T-cell (primary cell): Measurements from ENCODE around the gene EPDR1. TPM values are rescaled to one million over a fixed set of nuclear protein-coding genes. Genes with fewer than 3 reads are reported as not detected.

Experiments used
- ATAC-seq, 4 experiments: fragments of 200-7000 bp in 3 of 4; fragments of 150-1000 bp in 1 of 4; cut with Tn5 transposase; replicated peaks in 1 of 4; 1 replicate in 3 of 4; 2 replicates in 1 of 4; pipeline ENCODE4 v1.10.0; 2021; ENCODE audit warnings: moderate library complexity in 3 of 4, mild to moderate bottlenecking in 2 of 4, moderate number of reproducible peaks in 1 of 4
- CTCF ChIA-PET, 2 donors: fragments of 300-600 bp; sonication (Branson Sonifier 250); formaldehyde crosslinking; loops; one replicate each; lab custom pipeline; 2022; ENCODE audit warnings: antibody characterized with exemption in 2 of 2; lab: Charles Lee
- POLR2A ChIA-PET, 2 donors: fragments of 300-600 bp; sonication (Branson Sonifier 250); formaldehyde crosslinking; loops; one replicate each; lab custom pipeline; 2022; ENCODE audit warnings: antibody characterized with exemption in 2 of 2; lab: Charles Lee
- DNase-seq, 35 experiments: peaks; one replicate each; pipeline versions ENCODE4 v3.0.0 to v3.0.0-alpha.2; 2013 to 2023
- H3K27ac ChIP-seq: one replicate; pipeline ENCODE4 v1.5.1; 2013; ENCODE audit warnings: low read length
- H3K27me3 ChIP-seq, 2 experiments: replicated peaks in 1 of 2; 1 replicate in 1 of 2; 2 replicates in 1 of 2; pipeline versions ENCODE4 v1.6.1 to v1.7.0; 2013; ENCODE audit warnings: low read length in 1 of 2, mixed read lengths in 1 of 2; ENCODE audit not compliant: control insufficient read depth in 2 of 2, insufficient read depth in 2 of 2; ENCODE audit errors: extremely low read depth in 1 of 2
- H3K36me3 ChIP-seq, 2 donors: 1 replicate in 1 of 2; 2 replicates in 1 of 2; pipeline versions ENCODE4 v1.6.1 to v1.7.0; 2013; ENCODE audit warnings: low read length in 1 of 2; ENCODE audit not compliant: control insufficient read depth in 2 of 2, insufficient read depth in 1 of 2; ENCODE audit errors: extremely low read depth in 1 of 2
- H3K4me1 ChIP-seq, 2 experiments: 1 replicate in 1 of 2; 2 replicates in 1 of 2; pipeline versions ENCODE4 v1.6.1 to v1.7.0; 2013; ENCODE audit warnings: low read length in 2 of 2, mixed read lengths in 1 of 2; ENCODE audit not compliant: insufficient read depth in 2 of 2, control insufficient read depth in 1 of 2; ENCODE audit errors: extremely low read depth in 1 of 2
- H3K4me3 ChIP-seq, 2 donors: 1 replicate in 1 of 2; 2 replicates in 1 of 2; pipeline versions ENCODE4 v1.5.1 to v1.7.0; 2013; ENCODE audit warnings: mild to moderate bottlenecking in 2 of 2, low read length in 1 of 2, moderate library complexity in 1 of 2; ENCODE audit not compliant: control insufficient read depth in 1 of 2; ENCODE audit errors: extremely low read depth in 1 of 2
- H3K9me3 ChIP-seq: 2 replicates; pipeline ENCODE4 v1.7.0; 2013
- H3K27ac Mint-ChIP-seq, 2 donors: one replicate each; pipeline ENCODE4 v1.8.0; 2020 to 2021; ENCODE audit warnings: mild to moderate bottlenecking in 2 of 2, mixed read lengths in 2 of 2
- H3K27me3 Mint-ChIP-seq, 2 donors: one replicate each; pipeline ENCODE4 v1.8.0; 2021 to 2022; ENCODE audit warnings: mixed read lengths in 2 of 2
- H3K36me3 Mint-ChIP-seq: one replicate; pipeline ENCODE4 v1.8.0; 2021; ENCODE audit warnings: mixed read lengths
- H3K4me1 Mint-ChIP-seq, 3 donors: one replicate each; pipeline ENCODE4 v1.8.0; 2020 to 2022; ENCODE audit warnings: mixed read lengths in 3 of 3, mild to moderate bottlenecking in 1 of 3
- H3K4me3 Mint-ChIP-seq, 3 donors: one replicate each; pipeline ENCODE4 v1.8.0; 2020 to 2022; ENCODE audit warnings: mild to moderate bottlenecking in 3 of 3, mixed read lengths in 3 of 3, moderate library complexity in 3 of 3
- H3K9me3 Mint-ChIP-seq, 3 donors: one replicate each; pipeline ENCODE4 v1.8.0; 2020 to 2022; ENCODE audit warnings: mixed read lengths in 3 of 3
- WGBS: methylation state at CpG from one replicate; pipeline ENCODE4 v1.1.5; 2013; ENCODE audit warnings: missing lambda C conversion rate; ENCODE audit not compliant: insufficient coverage; 5-methylcytosine and 5-hydroxymethylcytosine counted together
- total RNA-seq, 35 experiments: library from RNA in 6 of 35; stranded (reverse) in 6 of 35; fragments of 120-200 nt in 1 of 35; gene quantifications; one replicate each; pipeline versions ENCODE4 v1.2.1 to v1.2.4 and lab custom pipeline; 2013 to 2026

Gene EPDR1
- total RNA-seq, 5 donors from 2014 or later (not counting 1 experiment from before 2014, with no cell fraction given) = 0.47 to 1.3 (median 0.68) TPM

- Histone ChIP-seq H3K4me1 (no peaks in the 10 kb centered on the region), H3K4me3 (no peak overlapping the region), H3K9me3 (no peaks in the 10 kb centered on the region), H3K27ac (no peak overlapping the region), H3K27me3 (no peaks in the 10 kb centered on the region), H3K36me3 (no peaks in the 10 kb centered on the region)
- 100% methylated on average over 3 of the region's 9 CpGs for WGBS
- Mint-ChIP-seq H3K27me3 (peaks cover 0 to 4% of the 10 kb centered on the region in 2 donors), H3K9me3 (peaks cover 5 to 11% (median 10%) of the 10 kb centered on the region in 3 donors), H3K27ac (no peak overlapping the region), H3K4me1 (no peaks in the 10 kb centered on the region), H3K4me3 (no peak overlapping the region), H3K36me3 (no peaks in the 10 kb centered on the region)
- POLR2A ChIA-PET = no interaction called here
- CTCF ChIA-PET = interaction anchor here in 1 of 2 donors (0.7 kb wide), 1 partner anchor 450 kb away, joined by 4 read pairs; no protein-coding TSS in a partner anchor
- DNase-seq (no peak), ATAC-seq (no peak)
Measured at GRCh38 chr7:37933018-37933566, 12.7 kb downstream of the EPDR1 start.

- H3K4me3 Mint-ChIP-seq = no peak overlapping the region
- no peaks in the 10 kb centered on the region for H3K4me1 Mint-ChIP-seq
- Histone ChIP-seq H3K9me3 (no peaks in the 10 kb centered on the region), H3K27me3 (peaks cover 0 to 4% of the 10 kb centered on the region in 2 experiments), H3K27ac (no peak overlapping the region), H3K4me3 (no peak overlapping the region), H3K36me3 (no peaks in the 10 kb centered on the region), H3K4me1 (no peaks in the 10 kb centered on the region)
- H3K27me3 Mint-ChIP-seq = peaks cover 0 to 3% of the 10 kb centered on the region in 2 donors
- H3K27ac Mint-ChIP-seq = no peak overlapping the region
- H3K36me3 Mint-ChIP-seq = no peaks in the 10 kb centered on the region
- POLR2A ChIA-PET = no interaction called here
- H3K9me3 Mint-ChIP-seq = peaks cover 0 to 5% (median 0%) of the 10 kb centered on the region in 3 donors
- WGBS = 72% methylated on average over 8 of the region's 12 CpGs
- DNase-seq (no peak), ATAC-seq (no peak)
- CTCF ChIA-PET = no interaction called here
Measured at GRCh38 chr7:37942934-37943610, 22.6 kb downstream of the EPDR1 start.

GRCh38 chr7:37943905-37944736, 23.7 kb downstream of the EPDR1 start:
- H3K9me3 ChIP-seq = no peaks in the 10 kb centered on the region
- Mint-ChIP-seq H3K4me3 (no peak overlapping the region), H3K27me3 (peaks cover 0 to 3% of the 10 kb centered on the region in 2 donors), H3K27ac (no peak overlapping the region), H3K36me3 (no peaks in the 10 kb centered on the region), H3K4me1 (no peaks in the 10 kb centered on the region), H3K9me3 (peaks cover 0 to 5% (median 0%) of the 10 kb centered on the region in 3 donors)
- no peaks in the 10 kb centered on the region for H3K4me1 ChIP-seq
- 80% methylated on average over 4 of the region's 8 CpGs for WGBS
- H3K27me3 ChIP-seq = peaks cover 0 to 4% of the 10 kb centered on the region in 2 experiments
- ChIA-PET POLR2A (no interaction called here), CTCF (no interaction called here)
- no peak for DNase-seq
- no peak for ATAC-seq
- H3K36me3 ChIP-seq = no peaks in the 10 kb centered on the region
- no peak overlapping the region for H3K27ac ChIP-seq
- no peak overlapping the region for H3K4me3 ChIP-seq

- Mint-ChIP-seq H3K9me3 (peaks cover 0 to 5% (median 0%) of the 10 kb centered on the region in 3 donors), H3K4me1 (no peaks in the 10 kb centered on the region), H3K27me3 (peaks cover 0 to 3% of the 10 kb centered on the region in 2 donors), H3K36me3 (no peaks in the 10 kb centered on the region), H3K4me3 (no peak overlapping the region), H3K27ac (no peak overlapping the region)
- no peak overlapping the region for H3K4me3 ChIP-seq
- ChIA-PET POLR2A (no interaction called here), CTCF (no interaction called here)
- no peaks in the 10 kb centered on the region for H3K4me1 ChIP-seq
- WGBS = no CpG with 5 or more reads among the region's 2 CpGs
- H3K36me3 ChIP-seq = no peaks in the 10 kb centered on the region
- H3K9me3 ChIP-seq = no peaks in the 10 kb centered on the region
- H3K27me3 ChIP-seq = peaks cover 0 to 4% of the 10 kb centered on the region in 2 experiments
- ATAC-seq (no peak), DNase-seq (no peak)
- no peak overlapping the region for H3K27ac ChIP-seq
Measured at GRCh38 chr7:37944737-37945054, 24.3 kb downstream of the EPDR1 start.

DNA sequence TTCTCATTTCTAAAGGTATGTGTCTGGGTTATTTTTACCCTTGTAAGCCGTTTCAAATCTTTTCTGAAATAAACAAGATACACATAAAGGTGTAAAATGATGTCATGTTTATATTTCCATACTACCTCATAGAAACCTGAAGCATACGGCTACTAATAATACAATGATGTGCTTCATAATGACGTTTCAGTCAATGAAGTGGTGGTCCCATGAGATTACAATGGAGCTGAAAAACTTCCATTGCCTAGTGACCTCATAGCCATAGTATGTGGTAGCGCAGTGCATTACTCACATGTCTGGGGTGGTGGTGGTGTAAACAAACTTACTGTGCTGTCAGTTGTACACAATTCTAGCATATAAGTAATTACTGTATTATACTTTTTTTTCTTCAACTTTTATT, 24.9 kb downstream of the EPDR1 start:
- no peaks in the 10 kb centered on the region for H3K4me1 ChIP-seq
- no peaks in the 10 kb centered on the region for H3K36me3 Mint-ChIP-seq
- ChIA-PET CTCF (no interaction called here), POLR2A (no interaction called here)
- peaks cover 0 to 5% (median 0%) of the 10 kb centered on the region in 3 donors for H3K9me3 Mint-ChIP-seq
- peaks cover 0 to 3% of the 10 kb centered on the region in 2 donors for H3K27me3 Mint-ChIP-seq
- no CpG with 5 or more reads among the region's 4 CpGs for WGBS
- ATAC-seq (no peak), DNase-seq (no peak)
- H3K4me1 Mint-ChIP-seq = no peaks in the 10 kb centered on the region
- H3K27me3 ChIP-seq = peaks cover 0 to 4% of the 10 kb centered on the region in 2 experiments
- no peaks in the 10 kb centered on the region for H3K9me3 ChIP-seq
- no peak overlapping the region for H3K27ac ChIP-seq
- H3K4me3 ChIP-seq = no peak overlapping the region
- H3K4me3 Mint-ChIP-seq = no peak overlapping the region
- peaks cover 0 to 2% of the 10 kb centered on the region in 2 donors for H3K36me3 ChIP-seq
- H3K27ac Mint-ChIP-seq = no peak overlapping the region

- peaks cover 0 to 7% of the 10 kb centered on the region in 2 experiments for H3K27me3 ChIP-seq
- H3K36me3 ChIP-seq = peaks cover 0 to 2% of the 10 kb centered on the region in 2 donors
- H3K27ac ChIP-seq = no peak overlapping the region
- H3K4me1 Mint-ChIP-seq = peaks cover 0 to 4% (median 0%) of the 10 kb centered on the region in 3 donors
- peaks cover 0 to 5% (median 0%) of the 10 kb centered on the region in 3 donors for H3K9me3 Mint-ChIP-seq
- peaks cover 0 to 2% of the 10 kb centered on the region in 2 experiments for H3K4me1 ChIP-seq
- DNase-seq (no peak), ATAC-seq (no peak)
- no peak overlapping the region for H3K4me3 ChIP-seq
- WGBS = 100% methylated on average over 1 of the region's 7 CpGs
- no peaks in the 10 kb centered on the region for H3K9me3 ChIP-seq
- ChIA-PET POLR2A (no interaction called here), CTCF (no interaction called here)
- no peak overlapping the region for H3K4me3 Mint-ChIP-seq
- H3K27me3 Mint-ChIP-seq = peaks cover 0 to 3% of the 10 kb centered on the region in 2 donors
- H3K27ac Mint-ChIP-seq = no peak overlapping the region
- H3K36me3 Mint-ChIP-seq = no peaks in the 10 kb centered on the region
Measured at GRCh38 chr7:37947138-37947940, 26.9 kb downstream of the EPDR1 start.
